Activated T-helper 2 cell treated with anti-CD3 and anti-CD28 coated beads, Interferon-gamma antibody, Interleukin-2, Interleukin-4, amounts not matched to agents 10 μg/mL and 5 μg/mL and 100 μg/mL, durations not matched to agents 14 hours and 24 hours and 36 hours (primary cell): ENCODE measurements around the gene ZNF410. TPM values are rescaled to one million over a fixed set of nuclear protein-coding genes. Genes with fewer than 3 reads are reported as not detected.

Experiments
- DNase-seq: peaks from one replicate; pipeline ENCODE4 v3.0.0; 2021; ENCODE audit warnings: low spot score
- H3K27ac Mint-ChIP-seq: one replicate; pipeline ENCODE4 v1.8.0; 2021; ENCODE audit warnings: mixed read lengths
- H3K27me3 Mint-ChIP-seq: one replicate; pipeline ENCODE4 v1.8.0; 2021; ENCODE audit warnings: low read depth, mixed read lengths
- H3K36me3 Mint-ChIP-seq: one replicate; pipeline ENCODE4 v1.8.0; 2021; ENCODE audit warnings: low read depth, mixed read lengths
- H3K4me1 Mint-ChIP-seq: one replicate; pipeline ENCODE4 v1.8.0; 2021; ENCODE audit warnings: low read depth, mixed read lengths
- H3K4me3 Mint-ChIP-seq: one replicate; pipeline ENCODE4 v1.8.0; 2021; ENCODE audit warnings: low read depth, mild to moderate bottlenecking, moderate library complexity, mixed read lengths
- H3K9me3 Mint-ChIP-seq: one replicate; pipeline ENCODE4 v1.8.0; 2021; ENCODE audit warnings: mixed read lengths
- intact Hi-C: fragments of 100-400 bp; cut with micrococcal nuclease; formaldehyde crosslinking; loops from one replicate; pipeline ENCODE4 v1.15.1; 2023
- total RNA-seq: library from RNA; stranded (reverse); gene quantifications from 2 replicates; pipeline ENCODE4 v1.2.3, GENCODE V29; 2022

The ZNF410 gene
- total RNA-seq, 1 donor from 2014 or later: 82.9 TPM

DNA sequence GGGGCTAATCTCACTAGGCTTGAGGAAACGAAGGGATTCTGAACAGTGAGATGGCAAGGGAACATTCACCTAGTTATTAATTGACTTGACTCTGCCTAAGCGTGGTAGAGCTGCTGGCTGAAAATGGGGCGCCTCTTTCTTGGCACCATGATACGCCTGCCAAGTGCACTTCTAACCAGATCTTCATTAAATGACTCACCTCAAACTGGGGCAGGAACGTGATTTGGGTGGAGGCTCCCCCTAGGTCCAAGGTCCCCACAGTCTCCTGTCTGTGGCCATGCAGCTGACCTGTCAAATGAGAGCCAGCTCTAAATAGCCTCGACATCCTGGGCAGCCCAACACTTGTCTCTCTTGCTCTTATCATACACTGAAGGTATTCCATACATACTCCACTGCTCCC lies 89.5 kb downstream of the ZNF410 start:
- intact Hi-C loops: no loop called here
- H3K27me3 Mint-ChIP-seq: no peaks in the 10 kb centered on the region
- H3K36me3 Mint-ChIP-seq: peaks cover 5% of the 10 kb centered on the region
- H3K27ac Mint-ChIP-seq: no peak overlapping the region
- no peaks in the 10 kb centered on the region for H3K4me1 Mint-ChIP-seq
- no peak for DNase-seq
- no peak overlapping the region for H3K4me3 Mint-ChIP-seq
- no peaks in the 10 kb centered on the region for H3K9me3 Mint-ChIP-seq

DNA sequence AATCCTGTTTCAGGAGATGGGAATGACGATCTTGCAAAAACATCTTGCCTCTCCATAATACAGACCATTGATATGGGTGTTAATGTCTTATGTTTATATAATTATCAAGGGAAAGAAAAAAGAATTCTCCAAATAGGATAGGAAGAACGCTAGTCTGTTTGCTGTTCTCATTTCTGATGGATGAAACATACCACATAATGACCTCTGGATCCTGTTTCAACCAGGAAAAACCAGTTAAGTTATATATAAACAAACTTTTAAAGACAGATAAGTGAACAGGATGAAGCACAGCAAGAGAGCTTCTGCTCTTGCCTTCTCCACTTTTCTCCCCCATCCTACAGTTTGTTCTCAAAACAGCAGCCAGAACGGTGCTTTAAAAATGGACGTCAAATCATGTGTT lies 91.2 kb downstream of the ZNF410 start:
- Mint-ChIP-seq H3K4me1 (no peaks in the 10 kb centered on the region), H3K4me3 (no peak overlapping the region), H3K36me3 (no peaks in the 10 kb centered on the region), H3K27me3 (no peaks in the 10 kb centered on the region), H3K9me3 (no peaks in the 10 kb centered on the region), H3K27ac (no peak overlapping the region)
- no peak for DNase-seq
- intact Hi-C loops: no loop called here

Other genes with a start within 250 kb of the ZNF410 start
- 6.0 and 6.2 TPM in 2 replicates for gene DNAL1, start 241.9 kb upstream of the ZNF410 start, total RNA-seq
- 30.1 and 32.1 TPM in 2 replicates for gene PNMA1, start 172.5 kb upstream of the ZNF410 start, total RNA-seq
- gene PTGR2, start 35.0 kb upstream of the ZNF410 start, total RNA-seq: 1.4 and 1.6 TPM in 2 replicates
- 0.57 and 0.68 TPM in 2 replicates for gene FAM161B, start 63.2 kb downstream of the ZNF410 start, total RNA-seq
- gene COQ6, start 63.4 kb downstream of the ZNF410 start, total RNA-seq: 17.2 and 17.8 TPM in 2 replicates
- gene ENTPD5, start 132.4 kb downstream of the ZNF410 start, total RNA-seq: 9.9 and 11.5 TPM in 2 replicates
- 0.23 and 0.82 TPM in 2 replicates for gene BBOF1, start 132.5 kb downstream of the ZNF410 start, total RNA-seq
- gene ALDH6A1, start 197.6 kb downstream of the ZNF410 start, total RNA-seq: 14.8 and 17.6 TPM in 2 replicates
- 16.7 and 19.0 TPM in 2 replicates for gene LIN52, start 198.1 kb downstream of the ZNF410 start, total RNA-seq